ENCODE results near the gene NALCN. TPM values are rescaled to one million over a fixed set of nuclear protein-coding genes. Genes with fewer than 3 reads are reported as not detected.

The NALCN gene
- total and polyA plus RNA-seq, 8 donors = 0.26 to 1.9 (median 0.74) TPM

- ATAC-seq = no peak
- H3K4me1 ChIP-seq = no peaks in the 10 kb centered on the region
- H3K27me3 ChIP-seq = no peaks in the 10 kb centered on the region
These were observed 9.3 kb upstream of the NALCN start for GRCh38 chr13:101425623-101426022.

GRCh38 chr13:101425156-101425471 is 8.8 kb upstream of the NALCN start:
- no peak overlapping the region for H3K27ac ChIP-seq

More at GRCh38 chr13:101425623-101426022, 9.3 kb upstream of the NALCN start:
- Histone ChIP-seq H3K9me3 (no peaks in the 10 kb centered on the region), H3K4me3 (no peak overlapping the region), H3K36me3 (no peaks in the 10 kb centered on the region), H3K27ac (no peak overlapping the region)
- TF ChIP-seq CTCF (IDR thresholded peaks at IDR 0.05) = no peak
- no peak for DNase-seq
- intact Hi-C loops (cut with DNase I) = no loop called here

GRCh38 chr13:101424381-101425155 is 8.3 kb upstream of the NALCN start:
- Histone ChIP-seq H3K27me3 (no peaks in the 10 kb centered on the region), H3K4me1 (no peaks in the 10 kb centered on the region), H3K36me3 (no peaks in the 10 kb centered on the region), H3K9me3 (no peaks in the 10 kb centered on the region), H3K27ac (no peak overlapping the region), H3K4me3 (no peak overlapping the region)
- TF ChIP-seq CTCF (IDR thresholded peaks at IDR 0.05) = no peak
- DNase-seq (no peak), ATAC-seq (no peak)
- intact Hi-C loops (cut with DNase I) = no loop called here

More at GRCh38 chr13:101425156-101425471, 8.8 kb upstream of the NALCN start:
- ATAC-seq (no peak), DNase-seq (no peak)
- TF ChIP-seq CTCF (IDR thresholded peaks at IDR 0.05) = no peak
- H3K4me1 ChIP-seq = no peaks in the 10 kb centered on the region
- H3K27me3 ChIP-seq = no peaks in the 10 kb centered on the region
- no peak overlapping the region for H3K4me3 ChIP-seq
- intact Hi-C loops (cut with DNase I) = no loop called here
- H3K36me3 ChIP-seq = no peaks in the 10 kb centered on the region
- H3K9me3 ChIP-seq = no peaks in the 10 kb centered on the region

GRCh38 chr13:101423872-101424271 is 7.6 kb upstream of the NALCN start:
- Histone ChIP-seq H3K4me3 (no peak overlapping the region), H3K36me3 (no peaks in the 10 kb centered on the region), H3K4me1 (no peaks in the 10 kb centered on the region), H3K9me3 (no peaks in the 10 kb centered on the region), H3K27me3 (peaks cover 0 to 4% of the 10 kb centered on the region in 2 donors), H3K27ac (no peak overlapping the region)
- TF ChIP-seq CTCF (IDR thresholded peaks at IDR 0.05) = no peak
- DNase-seq = no peak
- intact Hi-C loops (cut with DNase I) = no loop called here
- ATAC-seq = no peak

- peaks cover 21 to 53% of the 10 kb centered on the region in 2 donors for H3K27me3 ChIP-seq
- no peak for TF ChIP-seq CTCF (IDR thresholded peaks at IDR 0.05)
These were observed 1.2 kb upstream of the NALCN start for GRCh38 chr13:101417501-101417900.

More at GRCh38 chr13:101417501-101417900, 1.2 kb upstream of the NALCN start:
- intact Hi-C loops (cut with DNase I) = no loop called here
- no peak overlapping the region for H3K4me3 ChIP-seq
- DNase-seq = no peak
- H3K9me3 ChIP-seq = no peaks in the 10 kb centered on the region
- no peaks in the 10 kb centered on the region for H3K36me3 ChIP-seq
- ATAC-seq = no peak
- H3K4me1 ChIP-seq = peaks cover 0 to 6% of the 10 kb centered on the region in 2 donors
- no peak overlapping the region for H3K27ac ChIP-seq

Measured in left lung (tissue), 10 donors.